T-helper 2 cell treated with Interferon-gamma antibody and Interleukin-4, amounts not matched to agents 5 μg/mL and 100 μg/mL, for 36 hours (primary cell): Measurements from ENCODE around the gene MILR1.
"Not testable (repeated sequence)": the region's sequence is repeated elsewhere in the genome, so short reads cannot be mapped to it uniquely, and the experiment has no call there.

Experiments
- DNase-seq: peaks from one replicate; pipeline ENCODE4 v3.0.0; 2021; ENCODE audit warnings: low spot score
- H3K27ac Mint-ChIP-seq: one replicate; pipeline ENCODE4 v1.8.0; 2021; ENCODE audit warnings: mild to moderate bottlenecking, mixed read lengths
- H3K27me3 Mint-ChIP-seq: one replicate; pipeline ENCODE4 v1.8.0; 2021; ENCODE audit warnings: low read depth, mixed read lengths
- H3K36me3 Mint-ChIP-seq: one replicate; pipeline ENCODE4 v1.8.0; 2021; ENCODE audit warnings: low read depth, mixed read lengths
- H3K4me1 Mint-ChIP-seq: one replicate; pipeline ENCODE4 v1.8.0; 2021; ENCODE audit warnings: low read depth, mixed read lengths
- H3K4me3 Mint-ChIP-seq: one replicate; pipeline ENCODE4 v1.8.0; 2022; ENCODE audit warnings: mild to moderate bottlenecking, moderate library complexity, mixed read lengths
- H3K9me3 Mint-ChIP-seq: one replicate; pipeline ENCODE4 v1.8.0; 2021; ENCODE audit warnings: mixed read lengths

The MILR1 gene

GRCh38 chr17:64441772-64442540, 7.0 kb upstream of the MILR1 start:
- Mint-ChIP-seq H3K4me3 (peak overlapping the region; percentile 82), H3K4me1 (peaks cover 24% of the 10 kb centered on the region)

GRCh38 chr17:64442541-64442971, 6.4 kb upstream of the MILR1 start:
- H3K27ac Mint-ChIP-seq = peak overlapping the region; percentile 90
- peak overlapping the region; percentile 82 for H3K4me3 Mint-ChIP-seq
- peaks cover 13% of the 10 kb centered on the region for H3K36me3 Mint-ChIP-seq
- peaks cover 23% of the 10 kb centered on the region for H3K9me3 Mint-ChIP-seq
- peaks cover 28% of the 10 kb centered on the region for H3K4me1 Mint-ChIP-seq
- DNase-seq = no peak
- no peaks in the 10 kb centered on the region for H3K27me3 Mint-ChIP-seq

More at GRCh38 chr17:64441772-64442540, 7.0 kb upstream of the MILR1 start:
- Mint-ChIP-seq H3K9me3 (peaks cover 29% of the 10 kb centered on the region), H3K27me3 (no peaks in the 10 kb centered on the region), H3K36me3 (peaks cover 16% of the 10 kb centered on the region), H3K27ac (peak overlapping the region; percentile 90)
- peak; percentile 37 for DNase-seq

GRCh38 chr17:64443086-64443760, 5.7 kb upstream of the MILR1 start:
- Mint-ChIP-seq H3K9me3 (peaks cover 16% of the 10 kb centered on the region), H3K4me3 (no peak overlapping the region), H3K27me3 (no peaks in the 10 kb centered on the region), H3K36me3 (peaks cover 13% of the 10 kb centered on the region), H3K4me1 (peaks cover 28% of the 10 kb centered on the region), H3K27ac (peak overlapping the region; percentile 36)
- DNase-seq = no peak

GRCh38 chr17:64447526-64447925, 1.4 kb upstream of the MILR1 start:
- Mint-ChIP-seq H3K4me3 (no peak overlapping the region), H3K4me1 (peaks cover 22% of the 10 kb centered on the region), H3K9me3 (no peaks in the 10 kb centered on the region), H3K27me3 (no peaks in the 10 kb centered on the region), H3K36me3 (no peaks in the 10 kb centered on the region), H3K27ac (no peak overlapping the region)
- DNase-seq = no peak

- Mint-ChIP-seq H3K4me1 (peaks cover 12% of the 10 kb centered on the region), H3K4me3 (no peak overlapping the region)
Measured at GRCh38 chr17:64449545-64449944, 630 bp downstream of the MILR1 start.

GRCh38 chr17:64455993-64456885, 7.3 kb downstream of the MILR1 start:
- Mint-ChIP-seq H3K4me3 (peak overlapping the region; percentile 24), H3K4me1 (peaks cover 14% of the 10 kb centered on the region), H3K36me3 (peaks cover 5% of the 10 kb centered on the region), H3K27me3 (no peaks in the 10 kb centered on the region), H3K27ac (peak overlapping the region; percentile 86), H3K9me3 (peaks cover 5% of the 10 kb centered on the region)
- no peak for DNase-seq

More at GRCh38 chr17:64449545-64449944, 630 bp downstream of the MILR1 start:
- Mint-ChIP-seq H3K36me3 (no peaks in the 10 kb centered on the region), H3K27ac (no peak overlapping the region), H3K27me3 (no peaks in the 10 kb centered on the region), H3K9me3 (no peaks in the 10 kb centered on the region)
- DNase-seq = no peak

GRCh38 chr17:64457156-64457555, 8.2 kb downstream of the MILR1 start:
- H3K4me3 Mint-ChIP-seq = no peak overlapping the region
- no peak for DNase-seq
- no peak overlapping the region for H3K27ac Mint-ChIP-seq
- H3K27me3 Mint-ChIP-seq = no peaks in the 10 kb centered on the region
- H3K4me1 Mint-ChIP-seq = peaks cover 14% of the 10 kb centered on the region
- H3K36me3 Mint-ChIP-seq = peaks cover 5% of the 10 kb centered on the region
- H3K9me3 Mint-ChIP-seq = peaks cover 5% of the 10 kb centered on the region

- peaks cover 5% of the 10 kb centered on the region for H3K27me3 Mint-ChIP-seq
- no peak overlapping the region for H3K27ac Mint-ChIP-seq
- peaks cover 5% of the 10 kb centered on the region for H3K9me3 Mint-ChIP-seq
- H3K36me3 Mint-ChIP-seq = peaks cover 5% of the 10 kb centered on the region
- H3K4me1 Mint-ChIP-seq = peaks cover 14% of the 10 kb centered on the region
- H3K4me3 Mint-ChIP-seq = no peak overlapping the region
- DNase-seq = no peak
Measured at GRCh38 chr17:64458756-64459155, 9.8 kb downstream of the MILR1 start.

- no peak for DNase-seq
Measured at GRCh38 chr17:64459284-64459747, 10.4 kb downstream of the MILR1 start.

GRCh38 chr17:64459818-64460217, 10.9 kb downstream of the MILR1 start:
- H3K27me3 Mint-ChIP-seq, DNase-seq, H3K9me3 Mint-ChIP-seq, H3K36me3 Mint-ChIP-seq, H3K27ac Mint-ChIP-seq, H3K4me3 Mint-ChIP-seq: not testable (repeated sequence)
- H3K4me1 Mint-ChIP-seq = peaks cover 14% of the 10 kb centered on the region

More at GRCh38 chr17:64459284-64459747, 10.4 kb downstream of the MILR1 start:
- Mint-ChIP-seq H3K4me1 (peaks cover 14% of the 10 kb centered on the region), H3K27ac (no peak overlapping the region), H3K9me3 (peaks cover 5% of the 10 kb centered on the region), H3K36me3 (peaks cover 5% of the 10 kb centered on the region), H3K4me3 (no peak overlapping the region), H3K27me3 (peaks cover 5% of the 10 kb centered on the region)

- no peak overlapping the region for H3K27ac Mint-ChIP-seq
- peaks cover 12% of the 10 kb centered on the region for H3K4me1 Mint-ChIP-seq
- H3K36me3 Mint-ChIP-seq = peaks cover 5% of the 10 kb centered on the region
Measured at GRCh38 chr17:64460955-64461354, 12.0 kb downstream of the MILR1 start.

GRCh38 chr17:64461788-64462187, 12.9 kb downstream of the MILR1 start:
- peaks cover 9% of the 10 kb centered on the region for H3K4me1 Mint-ChIP-seq
- no peak overlapping the region for H3K27ac Mint-ChIP-seq
- no peak overlapping the region for H3K4me3 Mint-ChIP-seq

More at GRCh38 chr17:64460955-64461354, 12.0 kb downstream of the MILR1 start:
- Mint-ChIP-seq H3K4me3 (no peak overlapping the region), H3K27me3 (peaks cover 8% of the 10 kb centered on the region), H3K9me3 (peaks cover 5% of the 10 kb centered on the region)
- DNase-seq = no peak

GRCh38 chr17:64466019-64466735, 17.3 kb downstream of the MILR1 start:
- Mint-ChIP-seq H3K4me3 (no peak overlapping the region), H3K4me1 (no peaks in the 10 kb centered on the region), H3K27me3 (peaks cover 8% of the 10 kb centered on the region), H3K9me3 (no peaks in the 10 kb centered on the region), H3K27ac (no peak overlapping the region), H3K36me3 (no peaks in the 10 kb centered on the region)
- DNase-seq = no peak

More at GRCh38 chr17:64461788-64462187, 12.9 kb downstream of the MILR1 start:
- Mint-ChIP-seq H3K9me3 (peaks cover 5% of the 10 kb centered on the region), H3K36me3 (peaks cover 2% of the 10 kb centered on the region), H3K27me3 (peaks cover 8% of the 10 kb centered on the region)
- no peak for DNase-seq
